Lower leg skin (tissue), 3 donors: Measurements from ENCODE around the gene TP53AIP1.

ENCODE experiments used
- POLR2A ChIP-seq, 2 donors: fragments of 450-650 bp; IDR thresholded peaks; one replicate each; pipeline ENCODE4 v1.6.1; 2016 to 2017; ENCODE audit warnings: antibody characterized with exemption in 2 of 2, mild to moderate bottlenecking in 1 of 2, moderate library complexity in 1 of 2
- TF ChIP-seq, protein P1 (sequence below), 3 donors: fragments of 450-650 bp; IDR thresholded peaks; one replicate each; pipeline ENCODE4 v1.5.1; 2016; ENCODE audit warnings: antibody characterized with exemption in 3 of 3, mild to moderate bottlenecking in 3 of 3, moderate library complexity in 2 of 3

DNA sequence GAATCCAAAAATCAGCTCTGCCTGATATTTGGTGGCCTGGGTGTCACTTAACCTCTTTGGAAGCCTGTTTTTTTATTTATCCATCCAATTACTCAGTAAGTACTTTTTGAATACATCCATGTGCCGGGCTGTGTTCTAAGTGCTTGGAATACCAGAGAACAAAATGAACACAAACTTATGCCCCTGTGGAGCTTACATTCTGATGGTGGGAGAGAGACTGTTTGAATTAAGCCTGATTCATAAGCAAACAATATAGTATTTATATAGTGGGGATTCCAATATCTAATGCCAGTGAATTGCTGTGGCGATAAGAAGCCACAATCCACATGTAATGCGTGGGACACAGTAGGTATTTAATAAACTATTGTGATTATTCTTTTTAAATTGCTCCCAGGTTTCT, 32.1 kb downstream of the TP53AIP1 start:
- TF ChIP-seq, protein P1, sequence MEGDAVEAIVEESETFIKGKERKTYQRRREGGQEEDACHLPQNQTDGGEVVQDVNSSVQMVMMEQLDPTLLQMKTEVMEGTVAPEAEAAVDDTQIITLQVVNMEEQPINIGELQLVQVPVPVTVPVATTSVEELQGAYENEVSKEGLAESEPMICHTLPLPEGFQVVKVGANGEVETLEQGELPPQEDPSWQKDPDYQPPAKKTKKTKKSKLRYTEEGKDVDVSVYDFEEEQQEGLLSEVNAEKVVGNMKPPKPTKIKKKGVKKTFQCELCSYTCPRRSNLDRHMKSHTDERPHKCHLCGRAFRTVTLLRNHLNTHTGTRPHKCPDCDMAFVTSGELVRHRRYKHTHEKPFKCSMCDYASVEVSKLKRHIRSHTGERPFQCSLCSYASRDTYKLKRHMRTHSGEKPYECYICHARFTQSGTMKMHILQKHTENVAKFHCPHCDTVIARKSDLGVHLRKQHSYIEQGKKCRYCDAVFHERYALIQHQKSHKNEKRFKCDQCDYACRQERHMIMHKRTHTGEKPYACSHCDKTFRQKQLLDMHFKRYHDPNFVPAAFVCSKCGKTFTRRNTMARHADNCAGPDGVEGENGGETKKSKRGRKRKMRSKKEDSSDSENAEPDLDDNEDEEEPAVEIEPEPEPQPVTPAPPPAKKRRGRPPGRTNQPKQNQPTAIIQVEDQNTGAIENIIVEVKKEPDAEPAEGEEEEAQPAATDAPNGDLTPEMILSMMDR (IDR thresholded peaks at IDR 0.05) = no peak
- TF ChIP-seq POLR2A (IDR thresholded peaks at IDR 0.05) = no peak
